CD4-positive, alpha-beta T cell (primary cell): ENCODE measurements around the gene DNAJC4. TPM values are rescaled to one million over a fixed set of nuclear protein-coding genes. Genes with fewer than 3 reads are reported as not detected.

Experiments
- ATAC-seq: fragments of 200-7000 bp; cut with Tn5 transposase; one replicate; pipeline ENCODE4 v1.10.0; 2022; ENCODE audit warnings: mild to moderate bottlenecking; ENCODE audit not compliant: poor library complexity
- CTCF ChIA-PET: fragments of 350-600 bp; sonication (Branson Sonifier 250); formaldehyde crosslinking; loops from one replicate; lab custom pipeline; 2021; ENCODE audit warnings: antibody characterized with exemption, inconsistent platforms; lab: Charles Lee
- POLR2A ChIA-PET: fragments of 350-600 bp; sonication (Branson Sonifier 250); formaldehyde crosslinking; loops from one replicate; lab custom pipeline; 2021; ENCODE audit warnings: antibody characterized with exemption, inconsistent platforms; lab: Charles Lee
- DNase-seq, 14 experiments: peaks; one replicate each; pipeline ENCODE4 v3.0.0-alpha.2; 2013 to 2020; ENCODE audit warnings: mixed read lengths in 2 of 14
- H3K27ac ChIP-seq, 2 donors: one replicate each; pipeline versions ENCODE4 v1.5.1 to v1.7.0; 2013; ENCODE audit warnings: low read length in 2 of 2, low read depth in 1 of 2, mild to moderate bottlenecking in 1 of 2
- H3K27me3 ChIP-seq, 2 experiments: 1 replicate in 1 of 2; 2 replicates in 1 of 2; pipeline versions ENCODE4 v1.6.1 to v1.7.0; 2013; ENCODE audit warnings: low read length in 2 of 2, control low read depth in 1 of 2, mild to moderate bottlenecking in 1 of 2, moderate library complexity in 1 of 2; ENCODE audit not compliant: insufficient read depth in 2 of 2, control insufficient read depth in 1 of 2
- H3K36me3 ChIP-seq: one replicate; pipeline ENCODE4 v1.6.1; 2013; ENCODE audit warnings: low read length, control low read depth; ENCODE audit not compliant: insufficient read depth
- H3K4me1 ChIP-seq: one replicate; pipeline ENCODE4 v1.6.1; 2013; ENCODE audit warnings: low read length, control low read depth; ENCODE audit not compliant: insufficient read depth
- H3K4me3 ChIP-seq: one replicate; pipeline ENCODE4 v1.5.1; 2013; ENCODE audit warnings: mild to moderate bottlenecking, low read length, moderate library complexity
- H3K9me3 ChIP-seq, 2 experiments: 1 replicate in 1 of 2; 2 replicates in 1 of 2; pipeline versions ENCODE4 v1.6.1 to v1.7.0; 2013; ENCODE audit warnings: low read length in 2 of 2, mild to moderate bottlenecking in 2 of 2, control low read depth in 1 of 2, moderate library complexity in 1 of 2; ENCODE audit not compliant: control insufficient read depth in 1 of 2, insufficient read depth in 1 of 2
- H3K27ac Mint-ChIP-seq: one replicate; pipeline ENCODE4 v1.8.0; 2020; ENCODE audit warnings: mixed read lengths
- H3K27me3 Mint-ChIP-seq: one replicate; pipeline ENCODE4 v1.8.0; 2021; ENCODE audit warnings: mixed read lengths
- H3K36me3 Mint-ChIP-seq: one replicate; pipeline ENCODE4 v1.8.0; 2021; ENCODE audit warnings: low read depth, mixed read lengths
- H3K4me1 Mint-ChIP-seq: one replicate; pipeline ENCODE4 v1.8.0; 2021; ENCODE audit warnings: low read depth, mixed read lengths
- H3K4me3 Mint-ChIP-seq: one replicate; pipeline ENCODE4 v1.8.0; 2020; ENCODE audit warnings: mild to moderate bottlenecking, mixed read lengths
- H3K9me3 Mint-ChIP-seq: one replicate; pipeline ENCODE4 v1.8.0; 2020; ENCODE audit warnings: mixed read lengths
- CTCF ChIP-seq: fragments of 200-600 bp; IDR thresholded peaks from one replicate; pipeline ENCODE4 v1.8.0; 2022; ENCODE audit warnings: antibody characterized with exemption, mild to moderate bottlenecking
- intact Hi-C, 2 experiments: fragments of 100-400 bp; cut with DNase I in 1 of 2; cut with micrococcal nuclease in 1 of 2; formaldehyde crosslinking; loops; one replicate each; pipeline versions ENCODE4 v1.15.1 to v1.9.0; 2023 to 2025; cut with DNase I, micrococcal nuclease
- total RNA-seq, 174 experiments: library from RNA in 2 of 174; stranded (reverse) in 2 of 174; gene quantifications; one replicate each; pipeline ENCODE4 v1.2.3 and lab custom pipeline; 2021 to 2026

DNAJC4 gene
- total RNA-seq, 2 experiments from 2014 or later = 35.9 to 37.9 TPM

- H3K27ac Mint-ChIP-seq = no peak overlapping the region
- no peaks in the 10 kb centered on the region for H3K9me3 ChIP-seq
Observed at GRCh38 chr11:64198511-64198910, 31.8 kb upstream of the DNAJC4 start.

GRCh38 chr11:64201543-64201942 lies 28.8 kb upstream of the DNAJC4 start:
- Histone ChIP-seq H3K4me3 (no peak overlapping the region), H3K9me3 (no peaks in the 10 kb centered on the region), H3K4me1 (peaks cover 26% of the 10 kb centered on the region), H3K27ac (no peak overlapping the region), H3K36me3 (peaks cover 67% of the 10 kb centered on the region), H3K27me3 (no peaks in the 10 kb centered on the region)
- Mint-ChIP-seq H3K9me3 (no peaks in the 10 kb centered on the region), H3K36me3 (peaks cover 78% of the 10 kb centered on the region), H3K27ac (no peak overlapping the region), H3K4me3 (no peak overlapping the region), H3K27me3 (no peaks in the 10 kb centered on the region), H3K4me1 (peaks cover 27% of the 10 kb centered on the region)
- ChIA-PET CTCF (interaction anchor here (0.6 to 1.3 kb wide), 4 partner anchors 15 to 1433 kb away, joined by 3 to 4 read pairs (median 4); partner anchors contain the start of gene STIP1), POLR2A (no interaction called here)
- intact Hi-C loops = loop anchor here in 1 of 2 experiments (5.0 kb wide), 1 partner anchor 451 kb away; no protein-coding TSS in a partner anchor
- DNase-seq (no peak), ATAC-seq (no peak)
- TF ChIP-seq CTCF = no peak

More at GRCh38 chr11:64198511-64198910, 31.8 kb upstream of the DNAJC4 start:
- intact Hi-C loops = no loop called here
- ChIA-PET CTCF (no interaction called here), POLR2A (no interaction called here)
- Histone ChIP-seq H3K36me3 (peaks cover 89% of the 10 kb centered on the region), H3K4me1 (no peaks in the 10 kb centered on the region), H3K27me3 (no peaks in the 10 kb centered on the region), H3K4me3 (no peak overlapping the region), H3K27ac (no peak overlapping the region)
- H3K27me3 Mint-ChIP-seq = no peaks in the 10 kb centered on the region
- H3K36me3 Mint-ChIP-seq = peaks cover 91% of the 10 kb centered on the region
- H3K9me3 Mint-ChIP-seq = no peaks in the 10 kb centered on the region
- no peak for TF ChIP-seq CTCF
- ATAC-seq (no peak), DNase-seq (no peak)
- H3K4me1 Mint-ChIP-seq = peaks cover 4% of the 10 kb centered on the region
- H3K4me3 Mint-ChIP-seq = no peak overlapping the region

GRCh38 chr11:64202992-64203391 lies 27.4 kb upstream of the DNAJC4 start:
- H3K36me3 ChIP-seq = peaks cover 53% of the 10 kb centered on the region

More at GRCh38 chr11:64202992-64203391, 27.4 kb upstream of the DNAJC4 start:
- H3K9me3 ChIP-seq = no peaks in the 10 kb centered on the region
- Mint-ChIP-seq H3K4me3 (no peak overlapping the region), H3K27ac (no peak overlapping the region), H3K36me3 (peaks cover 78% of the 10 kb centered on the region), H3K4me1 (peaks cover 40% of the 10 kb centered on the region), H3K27me3 (no peaks in the 10 kb centered on the region), H3K9me3 (no peaks in the 10 kb centered on the region)
- ChIA-PET CTCF (interaction anchor here (2.0 to 5.1 kb wide), 3 partner anchors 43 to 202 kb away, joined by 5 to 56 read pairs (median 15); partner anchors contain the start of genes PLCB3 and PPP1R14B), POLR2A (interaction anchor here (1.2 to 6.4 kb wide), 2 partner anchors 44 to 67 kb away, joined by 3 to 108 read pairs; partner anchors contain the start of gene PPP1R14B)
- H3K4me1 ChIP-seq = peaks cover 34% of the 10 kb centered on the region
- no peaks in the 10 kb centered on the region for H3K27me3 ChIP-seq
- no peak overlapping the region for H3K27ac ChIP-seq
- H3K4me3 ChIP-seq = no peak overlapping the region
- DNase-seq (no peak), ATAC-seq (no peak)
- intact Hi-C loops = loop anchor here in 1 of 2 experiments (5.0 kb wide), 1 partner anchor 449 kb away; no protein-coding TSS in a partner anchor
- TF ChIP-seq CTCF = no peak
